Ishikawa (cell line): ENCODE data around the gene DCTD.

Source experiments
- CEBPB ChIP-seq: IDR thresholded peaks from 2 replicates; pipeline ENCODE4 v1.6.1; 2012
- CREB1 ChIP-seq: IDR thresholded peaks from 2 replicates; pipeline ENCODE4 v1.6.1; 2012; ENCODE audit warnings: low read depth
- EGR1 ChIP-seq: IDR thresholded peaks from 2 replicates; pipeline ENCODE4 v1.6.1; 2012
- MAX ChIP-seq: IDR thresholded peaks from 2 replicates; pipeline ENCODE4 v1.6.1; 2012
- TAF1 ChIP-seq: IDR thresholded peaks from 2 replicates; pipeline ENCODE4 v1.6.1; 2012; ENCODE audit warnings: low read depth, mild to moderate bottlenecking
- TCF12 ChIP-seq: IDR thresholded peaks from 2 replicates; pipeline ENCODE4 v1.6.1; 2012; ENCODE audit warnings: low read depth
- USF1 ChIP-seq: IDR thresholded peaks from 2 replicates; pipeline ENCODE4 v1.6.1; 2012

GRCh38 chr4:182907396-182907795 is 9.8 kb downstream of the DCTD start:
- TF ChIP-seq TAF1 = no peak
- no peak for TF ChIP-seq TCF12
- no peak for TF ChIP-seq CREB1
- TF ChIP-seq EGR1 = no peak
- TF ChIP-seq CEBPB = no peak
- no peak for TF ChIP-seq MAX
- TF ChIP-seq USF1 = no peak
